SH-SY5Y (cell line): ENCODE results near the gene MMP11.

Experiments
- GATA2 ChIP-seq: IDR thresholded peaks from 2 replicates; pipeline ENCODE4 v1.6.1; 2011; ENCODE audit warnings: mild to moderate bottlenecking, low read depth, low read length
- GATA3 ChIP-seq: IDR thresholded peaks from 2 replicates; pipeline ENCODE4 v1.6.1; 2011; ENCODE audit warnings: low read depth, mild to moderate bottlenecking, low read length, moderate library complexity

- no peak for TF ChIP-seq GATA2
- no peak for TF ChIP-seq GATA3
These were observed 56.4 kb downstream of the MMP11 start for GRCh38 chr22:23828800-23829680.
